ENCODE data around the gene HIBADH. TPM values are rescaled to one million over a fixed set of nuclear protein-coding genes. Genes with fewer than 3 reads are reported as not detected.

HIBADH gene
- total and polyA plus RNA-seq, 9 of the 15 experiments (the other 6 are each of a cell fraction or from before 2014, with no cell fraction given) = 10.7 to 67.8 (median 36.9) TPM

DNA sequence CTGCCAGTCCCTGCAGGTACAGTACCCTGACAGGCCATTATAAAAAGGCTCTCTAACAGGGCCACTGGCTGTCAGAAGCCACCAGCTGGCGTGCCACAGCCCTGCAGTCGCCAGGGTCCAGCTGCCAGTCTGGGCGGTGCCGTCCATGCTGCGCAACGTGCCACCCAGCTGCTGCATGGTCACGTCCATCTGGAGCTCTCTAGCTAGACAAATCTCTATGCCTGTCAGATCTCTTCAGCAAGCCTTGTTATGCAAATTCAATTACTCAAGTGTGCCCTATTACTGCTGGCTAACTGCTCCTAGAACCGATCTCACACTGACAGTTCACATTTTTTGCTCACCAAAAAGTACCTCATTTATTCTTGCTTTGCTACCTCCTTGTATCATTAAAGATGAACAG lies 75.9 kb downstream of the HIBADH start:
- H4K20me1 ChIP-seq (replicated peaks; ENCODE audit: control insufficient read depth, insufficient read depth, low read length) = no peaks in the 10 kb centered on the region
- H2AFZ ChIP-seq (ENCODE audit: low read depth, low read length) = no peak overlapping the region
- no peaks in the 10 kb centered on the region for H3K36me3 ChIP-seq (ENCODE audit: control insufficient read depth, insufficient read depth, low read length)
- no peak overlapping the region for H3K27ac ChIP-seq (ENCODE audit: extremely low read depth, low read depth, low read length)
- no peaks in the 10 kb centered on the region for H3K9me1 ChIP-seq (ENCODE audit: control insufficient read depth, insufficient read depth, low read length)
- H3K9me3 ChIP-seq (replicated peaks; ENCODE audit: control insufficient read depth, insufficient read depth, low read depth, low read length) = no peaks in the 10 kb centered on the region
- in situ Hi-C loops (cut with MboI) (no loop called here), intact Hi-C loops (cut with micrococcal nuclease) (no loop called here)
- no peak overlapping the region for H3K4me3 ChIP-seq
- ChIA-PET CTCF (ENCODE audit: low intra/inter-chr PET ratio) (no interaction called here), POLR2A (no interaction called here)
- H3K79me2 ChIP-seq (ENCODE audit: control insufficient read depth, insufficient read depth, low read length) = no peaks in the 10 kb centered on the region
- DNase-seq (ENCODE audit: extremely low read depth in 1 of 4, low spot score in 3 of 4) = no peak
- 75% methylated on average over 8 of the region's 8 CpGs for WGBS (ENCODE audit: insufficient coverage, low coverage, missing lambda C conversion rate)
- peaks cover 0 to 3% of the 10 kb centered on the region in 2 experiments; a peak in 1 of 5 replicates for H3K4me1 ChIP-seq (replicated peaks in 1 of 2; ENCODE audit: control insufficient read depth in 2 of 2, insufficient read depth in 2 of 2, low read length in 2 of 2)
- no peaks in the 10 kb centered on the region for H3K27me3 ChIP-seq (ENCODE audit: control insufficient read depth in 2 of 2, insufficient read depth in 2 of 2, low read length in 2 of 2)
- FAIRE-seq = no peak
- BruUV-seq (replicated peaks) = no TSS peak
- 0 out of 4 replicates have a peak overlapping the region, but pooled peaks of 1 of the 2 experiments have one; percentile 32 for H3K9ac ChIP-seq (ENCODE audit: insufficient read depth in 1 of 2, low read depth in 2 of 2, low read length in 2 of 2)
- no peak overlapping the region for H3K4me2 ChIP-seq (ENCODE audit: insufficient read depth, low read length)
- no peak for ATAC-seq
- TF ChIP-seq ZNF551 (CRISPR knock-in tag; IDR thresholded peaks at IDR 0.05) (no peak), PHB2 (IDR thresholded peaks at IDR 0.05; ENCODE audit: low read depth) (no peak), CTBP1 (IDR thresholded peaks at IDR 0.05; ENCODE audit: borderline replicate concordance) (no peak), PCBP1 (IDR thresholded peaks at IDR 0.05; ENCODE audit: low read depth, low read length, poor library complexity, severe bottlenecking) (no peak), ZNF311 (CRISPR knock-in tag; IDR thresholded peaks at IDR 0.05) (no peak), HINFP (tag; conservative IDR thresholded peaks at IDR 0.05; ENCODE audit: low read depth) (no peak), POLR2B (IDR thresholded peaks at IDR 0.05; ENCODE audit: low read depth, partially characterized antibody) (no peak), ZNF696 (CRISPR knock-in tag; conservative IDR thresholded peaks at IDR 0.05) (no peak), TEAD4 (IDR thresholded peaks at IDR 0.05; ENCODE audit: low read length) (no peak), TEAD4 (CRISPR knock-in tag; IDR thresholded peaks at IDR 0.05; ENCODE audit: borderline replicate concordance) (no peak), RNF219 (CRISPR knock-in tag; IDR thresholded peaks at IDR 0.05) (no peak), TBP (optimal IDR thresholded peaks at IDR 0.05; ENCODE audit: low read depth, low read length) (no peak), PRPF4 (IDR thresholded peaks at IDR 0.05; ENCODE audit: insufficient read depth, low read depth, low read length, poor library complexity, severe bottlenecking) (no peak), MECOM (CRISPR knock-in tag; IDR thresholded peaks at IDR 0.05) (no peak)
- TF ChIP-seq, protein P1, sequence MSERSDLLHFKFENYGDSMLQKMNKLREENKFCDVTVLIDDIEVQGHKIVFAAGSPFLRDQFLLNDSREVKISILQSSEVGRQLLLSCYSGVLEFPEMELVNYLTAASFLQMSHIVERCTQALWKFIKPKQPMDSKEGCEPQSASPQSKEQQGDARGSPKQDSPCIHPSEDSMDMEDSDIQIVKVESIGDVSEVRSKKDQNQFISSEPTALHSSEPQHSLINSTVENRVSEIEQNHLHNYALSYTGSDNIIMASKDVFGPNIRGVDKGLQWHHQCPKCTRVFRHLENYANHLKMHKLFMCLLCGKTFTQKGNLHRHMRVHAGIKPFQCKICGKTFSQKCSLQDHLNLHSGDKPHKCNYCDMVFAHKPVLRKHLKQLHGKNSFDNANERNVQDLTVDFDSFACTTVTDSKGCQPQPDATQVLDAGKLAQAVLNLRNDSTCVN (CRISPR knock-in tag; IDR thresholded peaks at IDR 0.05) = no peak
- TF ChIP-seq, protein P2, sequence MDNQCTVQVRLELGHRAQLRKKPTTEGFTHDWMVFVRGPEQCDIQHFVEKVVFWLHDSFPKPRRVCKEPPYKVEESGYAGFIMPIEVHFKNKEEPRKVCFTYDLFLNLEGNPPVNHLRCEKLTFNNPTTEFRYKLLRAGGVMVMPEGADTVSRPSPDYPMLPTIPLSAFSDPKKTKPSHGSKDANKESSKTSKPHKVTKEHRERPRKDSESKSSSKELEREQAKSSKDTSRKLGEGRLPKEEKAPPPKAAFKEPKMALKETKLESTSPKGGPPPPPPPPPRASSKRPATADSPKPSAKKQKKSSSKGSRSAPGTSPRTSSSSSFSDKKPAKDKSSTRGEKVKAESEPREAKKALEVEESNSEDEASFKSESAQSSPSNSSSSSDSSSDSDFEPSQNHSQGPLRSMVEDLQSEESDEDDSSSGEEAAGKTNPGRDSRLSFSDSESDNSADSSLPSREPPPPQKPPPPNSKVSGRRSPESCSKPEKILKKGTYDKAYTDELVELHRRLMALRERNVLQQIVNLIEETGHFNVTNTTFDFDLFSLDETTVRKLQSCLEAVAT (IDR thresholded peaks at IDR 0.05) = no peak
- TF ChIP-seq, protein P3, sequence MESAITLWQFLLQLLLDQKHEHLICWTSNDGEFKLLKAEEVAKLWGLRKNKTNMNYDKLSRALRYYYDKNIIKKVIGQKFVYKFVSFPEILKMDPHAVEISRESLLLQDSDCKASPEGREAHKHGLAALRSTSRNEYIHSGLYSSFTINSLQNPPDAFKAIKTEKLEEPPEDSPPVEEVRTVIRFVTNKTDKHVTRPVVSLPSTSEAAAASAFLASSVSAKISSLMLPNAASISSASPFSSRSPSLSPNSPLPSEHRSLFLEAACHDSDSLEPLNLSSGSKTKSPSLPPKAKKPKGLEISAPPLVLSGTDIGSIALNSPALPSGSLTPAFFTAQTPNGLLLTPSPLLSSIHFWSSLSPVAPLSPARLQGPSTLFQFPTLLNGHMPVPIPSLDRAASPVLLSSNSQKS (CRISPR knock-in tag; IDR thresholded peaks at IDR 0.05) = no peak
